Activated CD4-positive, alpha-beta memory T cell treated with anti-CD3 and anti-CD28 coated beads, Interleukin-2, amount 10 ng/mL, durations not matched to agents 7 days and 5 days (primary cell): Measurements from ENCODE around the gene ZNF846. TPM values are rescaled to one million over a fixed set of nuclear protein-coding genes. Genes with fewer than 3 reads are reported as not detected.
"Not testable (repeated sequence)": the region's sequence is repeated elsewhere in the genome, so short reads cannot be mapped to it uniquely, and the experiment has no call there.

Source experiments
- CTCF ChIA-PET: fragments of 350-600 bp; sonication (Branson Sonifier 250); formaldehyde crosslinking; loops from one replicate; lab custom pipeline; 2021; ENCODE audit warnings: antibody characterized with exemption, inconsistent platforms; lab: Charles Lee
- POLR2A ChIA-PET: fragments of 350-600 bp; sonication (Branson Sonifier 250); formaldehyde crosslinking; loops from one replicate; lab custom pipeline; 2021; ENCODE audit warnings: antibody characterized with exemption; lab: Charles Lee
- DNase-seq: peaks from one replicate; pipeline ENCODE4 v3.0.0-alpha.2; 2020
- H3K27ac Mint-ChIP-seq: one replicate; pipeline ENCODE4 v1.8.0; 2021; ENCODE audit warnings: mild to moderate bottlenecking, mixed read lengths
- H3K27me3 Mint-ChIP-seq: one replicate; pipeline ENCODE4 v1.8.0; 2021; ENCODE audit warnings: mixed read lengths
- H3K36me3 Mint-ChIP-seq: one replicate; pipeline ENCODE4 v1.8.0; 2021; ENCODE audit warnings: low read depth, mixed read lengths
- H3K4me1 Mint-ChIP-seq: one replicate; pipeline ENCODE4 v1.8.0; 2021; ENCODE audit warnings: mixed read lengths
- H3K4me3 Mint-ChIP-seq: one replicate; pipeline ENCODE4 v1.8.0; 2021; ENCODE audit warnings: mild to moderate bottlenecking, mixed read lengths
- H3K9me3 Mint-ChIP-seq: one replicate; pipeline ENCODE4 v1.8.0; 2021; ENCODE audit warnings: mixed read lengths
- total RNA-seq, 2 experiments: library from RNA; stranded (reverse); gene quantifications; one replicate each; pipeline ENCODE4 v1.2.3, GENCODE V29; 2021

The ZNF846 gene
- total RNA-seq, 2 experiments from 2014 or later: 6.5 to 6.7 TPM

DNA sequence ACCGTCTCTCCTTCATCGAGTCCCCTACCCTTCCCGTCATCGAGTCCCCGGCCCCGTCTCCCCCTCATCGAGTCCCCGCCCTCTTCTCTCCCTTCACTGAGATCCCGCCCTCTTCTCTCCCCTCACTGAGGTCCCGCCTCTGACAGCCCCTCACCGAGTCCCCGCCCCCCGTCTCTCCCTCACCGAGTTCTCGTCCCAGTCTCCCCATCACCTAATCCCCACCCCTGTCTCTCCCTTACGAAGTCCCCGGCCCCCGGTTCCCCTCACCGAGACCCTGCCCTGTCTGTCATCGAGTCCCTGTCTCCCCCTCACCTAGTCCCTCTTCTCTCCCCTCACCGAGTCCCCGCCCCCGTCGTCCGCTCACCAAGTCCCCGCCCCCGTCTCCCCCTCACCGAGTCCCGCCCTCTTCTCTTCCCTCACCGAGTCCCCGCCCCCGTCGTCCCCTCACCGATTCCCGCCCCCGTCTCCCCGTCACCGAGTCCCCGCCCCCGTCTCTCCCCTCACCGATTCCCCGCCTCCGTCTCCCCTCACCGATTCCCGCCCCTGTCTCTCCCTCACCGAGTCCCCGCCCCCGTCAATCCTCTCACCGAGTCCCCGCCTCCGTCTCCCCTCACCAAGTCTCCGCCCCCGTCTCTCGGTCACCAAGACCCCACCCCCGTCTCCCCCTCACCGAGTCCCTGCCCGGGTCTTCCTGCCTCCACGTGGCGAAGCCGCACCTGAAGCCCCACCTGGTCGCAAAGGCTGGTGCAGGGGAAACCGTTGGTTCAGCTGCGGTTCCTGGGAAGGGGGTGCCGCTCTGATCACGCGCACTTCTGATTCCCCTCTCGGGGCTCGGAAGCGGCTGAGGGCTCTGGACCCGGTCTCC lies 23.9 kb upstream of the ZNF846 start:
- Mint-ChIP-seq H3K4me1 (peaks cover 22% of the 10 kb centered on the region), H3K36me3 (no peaks in the 10 kb centered on the region), H3K4me3 (peak overlapping the region; percentile 79), H3K9me3 (no peaks in the 10 kb centered on the region), H3K27ac (peak overlapping the region; percentile 84), H3K27me3 (no peaks in the 10 kb centered on the region)
- peak; percentile 92 for DNase-seq
- CTCF ChIA-PET: interaction anchor here (1.2 kb wide), 1 partner anchor 167 kb away, joined by 3 read pairs; no protein-coding TSS in a partner anchor
- POLR2A ChIA-PET: interaction anchor here (1.1 to 2.1 kb wide), 3 partner anchors 24 to 42 kb away, joined by 3 to 10 read pairs (median 4); partner anchors contain the start of genes FBXL12, PIN1 and ZNF846

DNA sequence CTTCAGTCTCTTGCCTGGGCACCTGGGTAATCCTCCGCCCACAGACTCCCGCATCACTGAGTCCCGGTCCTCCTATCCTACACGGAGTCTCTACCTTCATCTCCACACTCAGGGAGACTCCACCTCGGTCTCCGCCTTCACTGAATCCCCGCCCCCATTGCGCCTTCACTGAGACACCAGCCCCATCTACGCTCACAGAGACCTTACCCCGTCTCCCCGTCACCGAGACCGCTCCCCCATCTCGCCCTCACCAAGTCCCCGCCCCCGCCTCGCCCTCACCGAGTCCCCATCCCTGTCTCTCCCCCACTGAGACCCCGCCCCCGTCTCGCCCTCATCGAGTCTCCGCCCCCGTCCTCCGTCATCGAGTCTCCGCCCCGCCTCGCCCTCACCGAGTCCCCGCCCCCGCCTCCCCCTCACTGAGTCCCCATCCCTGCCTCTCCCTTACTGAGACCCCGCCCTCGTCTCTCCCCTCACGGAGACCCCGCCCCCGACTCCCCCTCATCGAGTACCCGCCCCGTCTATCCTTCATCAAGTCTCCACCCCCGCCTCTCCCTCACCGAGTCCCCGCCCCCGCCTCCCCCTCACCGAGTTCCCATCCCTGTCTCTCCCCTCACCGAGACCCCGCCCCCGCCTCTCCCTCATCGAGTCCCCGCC lies 23.1 kb upstream of the ZNF846 start:
- ChIA-PET CTCF (no interaction called here), POLR2A (no interaction called here)
- no peaks in the 10 kb centered on the region for H3K27me3 Mint-ChIP-seq
- H3K27ac Mint-ChIP-seq: peak overlapping the region; percentile 84
- H3K4me1 Mint-ChIP-seq: peaks cover 22% of the 10 kb centered on the region
- peak; percentile 92 for DNase-seq
- H3K36me3 Mint-ChIP-seq: no peaks in the 10 kb centered on the region
- H3K9me3 Mint-ChIP-seq: no peaks in the 10 kb centered on the region
- peak overlapping the region; percentile 79 for H3K4me3 Mint-ChIP-seq

DNA sequence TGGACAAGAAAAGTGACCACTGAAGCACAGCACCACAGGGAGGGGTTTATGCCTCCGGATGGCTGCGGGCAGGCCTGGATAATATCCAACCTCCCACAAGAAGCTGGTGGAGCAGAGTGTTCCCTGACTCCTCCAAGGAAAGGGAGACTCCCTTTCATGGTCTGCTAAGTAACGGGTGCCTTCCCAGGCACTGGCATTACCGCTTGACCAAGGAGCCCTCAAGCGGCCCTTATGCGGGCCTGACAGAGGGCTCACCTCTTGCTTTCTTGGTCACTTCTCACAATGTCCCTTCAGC lies 22.5 kb upstream of the ZNF846 start:
- H3K36me3 Mint-ChIP-seq, POLR2A ChIA-PET, CTCF ChIA-PET, H3K9me3 Mint-ChIP-seq, H3K27me3 Mint-ChIP-seq, DNase-seq, H3K27ac Mint-ChIP-seq: not testable (repeated sequence)
- peaks cover 21% of the 10 kb centered on the region for H3K4me1 Mint-ChIP-seq
- H3K4me3 Mint-ChIP-seq: peak overlapping the region; percentile 79

DNA sequence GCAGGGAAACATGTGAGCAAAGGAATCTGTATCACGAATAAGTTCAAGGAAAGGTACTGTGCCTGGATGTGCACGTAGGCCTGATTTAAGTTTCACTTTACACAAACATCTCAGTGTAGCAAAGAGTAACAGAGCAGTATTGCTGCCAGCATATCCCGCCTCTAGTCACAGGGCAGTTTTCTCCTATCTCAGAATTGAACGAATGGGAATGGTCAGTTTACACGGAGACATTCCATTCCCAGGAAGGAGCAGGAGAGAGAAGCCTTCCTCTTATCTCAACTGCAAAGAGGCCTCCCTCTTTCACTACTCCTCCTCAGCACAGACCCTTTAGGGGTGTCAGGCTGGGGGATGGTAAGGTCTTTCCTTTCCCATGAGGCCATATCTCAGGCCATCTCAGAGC lies 21.0 kb upstream of the ZNF846 start:
- H3K27ac Mint-ChIP-seq, POLR2A ChIA-PET, DNase-seq, CTCF ChIA-PET, H3K36me3 Mint-ChIP-seq, H3K4me3 Mint-ChIP-seq, H3K9me3 Mint-ChIP-seq, H3K27me3 Mint-ChIP-seq: not testable (repeated sequence)
- H3K4me1 Mint-ChIP-seq: peaks cover 30% of the 10 kb centered on the region

DNA sequence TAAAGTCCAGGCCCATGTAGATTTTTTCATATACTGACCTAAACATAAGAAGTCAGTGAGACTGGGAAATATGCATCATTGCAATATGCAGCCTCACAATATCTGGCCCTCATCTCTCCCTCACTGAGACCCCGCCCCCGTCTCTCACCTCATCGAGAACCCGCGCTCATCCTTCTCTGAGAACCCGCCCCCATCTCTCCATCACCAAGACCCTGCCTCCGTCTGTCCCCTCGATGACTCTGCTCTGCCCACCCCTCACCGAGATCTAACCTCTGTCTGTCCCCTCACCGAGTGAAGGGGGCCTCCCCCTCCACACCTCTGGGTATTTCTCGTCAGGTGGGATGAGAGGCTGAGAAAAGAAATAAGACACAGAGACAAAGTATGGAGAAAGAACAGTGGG lies 20.5 kb upstream of the ZNF846 start:
- DNase-seq: no peak
- H3K27me3 Mint-ChIP-seq: no peaks in the 10 kb centered on the region
- H3K27ac Mint-ChIP-seq: no peak overlapping the region
- peaks cover 33% of the 10 kb centered on the region for H3K4me1 Mint-ChIP-seq
- H3K4me3 Mint-ChIP-seq: no peak overlapping the region
- ChIA-PET POLR2A (interaction anchor here (0.6 to 1.0 kb wide), 2 partner anchors 20 to 29 kb away, joined by 3 to 4 read pairs; partner anchors contain the start of genes FBXL12 and ZNF846), CTCF (no interaction called here)
- H3K9me3 Mint-ChIP-seq: no peaks in the 10 kb centered on the region
- H3K36me3 Mint-ChIP-seq: no peaks in the 10 kb centered on the region

DNA sequence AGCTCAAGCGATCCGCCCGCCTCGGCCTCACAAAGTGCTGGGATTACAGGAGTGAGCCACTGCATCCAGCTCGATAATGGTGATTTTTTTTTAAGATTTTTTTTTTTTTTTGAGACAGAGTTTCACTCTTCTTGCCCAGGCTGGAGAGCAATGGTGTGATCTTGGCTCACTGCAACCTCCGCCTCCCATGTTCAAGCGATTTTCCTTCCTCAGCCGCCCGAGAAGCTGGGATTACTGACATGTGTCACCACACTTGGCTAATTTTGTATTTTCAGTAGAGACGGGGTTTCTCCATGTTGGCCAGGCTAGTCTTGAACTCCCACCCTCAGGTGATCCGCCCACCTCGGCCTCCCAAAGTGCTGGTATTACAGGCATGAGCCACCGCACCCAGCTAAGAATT lies 20.1 kb upstream of the ZNF846 start:
- POLR2A ChIA-PET: interaction anchor here (0.6 to 1.0 kb wide), 2 partner anchors 19 to 30 kb away, joined by 3 to 4 read pairs; partner anchors contain the start of genes FBXL12 and ZNF846
- H3K9me3 Mint-ChIP-seq: not testable (repeated sequence)

DNA sequence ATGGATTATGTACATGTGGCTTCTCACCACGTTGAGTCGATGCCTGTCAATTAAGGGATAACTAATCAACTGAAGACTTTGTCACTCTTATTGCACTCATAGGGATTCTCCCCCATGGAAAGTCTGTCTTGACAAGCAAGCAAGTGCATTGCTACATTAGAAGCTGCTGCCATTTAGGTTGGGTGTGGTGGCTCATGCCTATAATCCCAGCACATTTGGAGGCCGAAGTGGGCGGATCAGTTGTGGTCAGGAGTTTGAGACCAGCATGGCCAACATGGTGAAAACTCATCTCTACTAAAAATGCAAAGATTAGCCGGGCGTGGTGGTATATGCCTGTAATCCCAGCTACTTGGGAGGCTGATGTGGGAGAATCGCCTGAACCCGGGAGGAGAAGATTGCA lies 18.3 kb upstream of the ZNF846 start:
- POLR2A ChIA-PET: interaction anchor here (1.1 kb wide), 1 partner anchor 19 kb away, joined by 4 read pairs; the partner anchor contains the start of gene ZNF846
- no peak for DNase-seq
- CTCF ChIA-PET: no interaction called here
- H3K27ac Mint-ChIP-seq: peak overlapping the region; percentile 47
- peaks cover 31% of the 10 kb centered on the region for H3K4me1 Mint-ChIP-seq
- peak overlapping the region; percentile 56 for H3K4me3 Mint-ChIP-seq
- peaks cover 2% of the 10 kb centered on the region for H3K9me3 Mint-ChIP-seq
- H3K36me3 Mint-ChIP-seq: no peaks in the 10 kb centered on the region
- H3K27me3 Mint-ChIP-seq: no peaks in the 10 kb centered on the region

More for the DNA sequence above, 20.1 kb upstream of the ZNF846 start:
- H3K27ac Mint-ChIP-seq, H3K36me3 Mint-ChIP-seq, H3K27me3 Mint-ChIP-seq, DNase-seq, H3K4me3 Mint-ChIP-seq, CTCF ChIA-PET: not testable (repeated sequence)
- peaks cover 35% of the 10 kb centered on the region for H3K4me1 Mint-ChIP-seq

DNA sequence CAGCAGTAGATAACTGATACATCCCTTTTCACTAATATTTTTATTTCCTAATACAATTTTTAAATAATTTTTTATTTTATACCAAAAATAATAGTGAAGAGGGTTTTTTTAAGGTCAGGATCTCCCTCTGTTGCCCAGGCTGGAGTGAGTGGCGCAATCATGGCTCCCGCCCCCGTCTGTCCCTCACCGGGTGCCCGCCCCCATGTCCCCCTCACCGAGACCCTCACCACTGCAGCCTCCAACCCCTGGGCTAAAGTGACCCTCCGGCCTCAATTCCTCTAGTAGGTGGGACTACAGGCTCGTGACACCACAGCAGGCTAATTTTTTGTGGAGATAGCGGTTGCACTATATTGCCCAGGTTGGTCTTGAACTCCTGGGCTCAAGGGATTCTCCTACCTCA lies 17.8 kb upstream of the ZNF846 start:
- peak overlapping the region; percentile 84 for H3K4me3 Mint-ChIP-seq
- no peak for DNase-seq
- H3K36me3 Mint-ChIP-seq: no peaks in the 10 kb centered on the region
- peaks cover 29% of the 10 kb centered on the region for H3K4me1 Mint-ChIP-seq
- H3K27ac Mint-ChIP-seq: peak overlapping the region; percentile 84
- ChIA-PET CTCF (no interaction called here), POLR2A (no interaction called here)
- H3K27me3 Mint-ChIP-seq: no peaks in the 10 kb centered on the region
- peaks cover 2% of the 10 kb centered on the region for H3K9me3 Mint-ChIP-seq

DNA sequence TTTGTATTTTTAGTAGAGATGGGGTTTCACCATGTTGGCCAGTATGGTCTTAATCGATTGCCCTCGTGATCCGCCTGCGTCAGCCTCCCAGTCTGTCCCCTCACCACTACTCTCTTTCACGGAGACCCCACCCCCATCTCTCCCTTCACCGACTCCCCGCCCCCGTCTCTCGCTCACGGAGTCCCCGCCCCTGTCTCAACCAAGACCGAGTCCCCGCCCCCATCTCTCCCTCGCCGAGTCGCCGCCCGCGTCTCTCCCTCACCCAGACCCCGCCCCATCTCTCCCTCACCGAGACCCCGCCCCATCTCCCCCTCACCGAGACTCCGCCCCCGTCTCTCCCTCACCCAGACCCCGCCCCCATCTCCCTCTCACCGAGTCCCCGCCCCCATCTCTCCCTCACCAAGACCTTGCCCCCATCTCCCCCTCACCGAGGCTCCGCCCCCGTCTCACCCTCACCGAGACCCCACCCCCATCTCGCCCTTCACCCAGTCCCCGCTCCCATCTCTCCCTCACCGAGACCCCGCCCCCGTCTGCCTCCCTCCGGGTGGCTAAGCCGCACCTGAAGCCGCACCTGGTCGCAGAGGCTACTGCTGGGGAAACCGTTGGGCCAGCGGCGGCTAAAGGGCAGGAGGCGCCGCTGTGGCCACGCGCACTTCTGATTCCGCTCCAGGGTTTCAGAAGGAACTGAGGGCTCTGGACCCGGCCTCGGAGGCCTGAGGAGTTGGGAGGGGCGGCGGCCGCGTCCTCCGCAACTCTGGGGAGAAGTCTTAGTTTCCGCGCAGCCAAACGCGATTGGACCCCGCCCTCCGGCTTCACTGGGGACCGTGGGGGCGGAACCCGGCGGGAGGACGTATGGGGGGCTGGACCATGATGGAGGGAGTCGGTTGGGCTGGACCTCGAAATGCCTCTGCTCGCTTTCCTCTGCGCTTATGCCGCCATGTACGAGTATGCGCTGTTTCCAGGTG lies 17.1 kb upstream of the ZNF846 start:
- Mint-ChIP-seq H3K36me3 (no peaks in the 10 kb centered on the region), H3K27ac (peak overlapping the region; percentile 84), H3K27me3 (no peaks in the 10 kb centered on the region), H3K9me3 (peaks cover 2% of the 10 kb centered on the region), H3K4me1 (peaks cover 26% of the 10 kb centered on the region), H3K4me3 (peak overlapping the region; percentile 84)
- CTCF ChIA-PET: no interaction called here
- peak; percentile 96 for DNase-seq
- POLR2A ChIA-PET: no interaction called here

DNA sequence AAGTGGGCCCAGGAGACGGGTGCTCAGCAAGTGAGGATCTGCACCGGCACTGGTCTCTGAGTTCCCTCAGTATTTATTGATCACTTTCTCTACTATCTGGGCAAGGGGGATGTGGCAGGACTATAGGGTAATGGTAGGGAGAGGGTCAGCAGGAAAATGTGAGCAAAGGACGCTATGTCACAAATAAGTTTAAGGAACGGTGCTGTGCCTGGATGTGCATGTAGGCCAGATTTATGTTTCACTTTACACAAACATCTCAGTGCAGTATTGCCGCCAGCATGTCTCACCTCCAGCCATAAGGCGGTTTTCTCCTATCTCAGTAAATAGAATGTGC lies 15.6 kb upstream of the ZNF846 start:
- DNase-seq, H3K4me3 Mint-ChIP-seq, POLR2A ChIA-PET, H3K27me3 Mint-ChIP-seq, H3K9me3 Mint-ChIP-seq, H3K36me3 Mint-ChIP-seq, H3K27ac Mint-ChIP-seq, CTCF ChIA-PET: not testable (repeated sequence)
- H3K4me1 Mint-ChIP-seq: peaks cover 21% of the 10 kb centered on the region

DNA sequence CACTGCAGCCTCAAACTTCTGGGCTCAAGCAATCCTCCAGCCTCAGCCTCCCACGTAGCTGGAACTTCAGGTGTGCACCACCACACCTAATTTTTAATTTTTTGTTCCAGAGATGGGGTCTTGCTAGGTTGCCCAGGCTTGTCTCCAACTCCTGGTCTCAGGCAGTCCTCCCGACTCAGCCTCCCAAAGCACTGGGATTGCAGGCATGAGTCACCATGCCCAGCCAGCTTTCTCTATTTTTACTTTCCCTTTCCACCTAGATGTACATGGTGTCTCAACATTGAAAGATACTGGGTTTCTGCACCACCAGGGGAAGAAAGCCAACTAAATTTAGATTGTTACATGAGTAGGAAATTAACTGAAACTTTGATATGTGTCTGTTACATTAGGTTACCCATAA lies 13.8 kb upstream of the ZNF846 start:
- Mint-ChIP-seq H3K36me3 (no peaks in the 10 kb centered on the region), H3K27me3 (no peaks in the 10 kb centered on the region), H3K27ac (no peak overlapping the region), H3K9me3 (peaks cover 9% of the 10 kb centered on the region), H3K4me1 (peaks cover 21% of the 10 kb centered on the region), H3K4me3 (no peak overlapping the region)
- ChIA-PET POLR2A (no interaction called here), CTCF (no interaction called here)
- DNase-seq: no peak

DNA sequence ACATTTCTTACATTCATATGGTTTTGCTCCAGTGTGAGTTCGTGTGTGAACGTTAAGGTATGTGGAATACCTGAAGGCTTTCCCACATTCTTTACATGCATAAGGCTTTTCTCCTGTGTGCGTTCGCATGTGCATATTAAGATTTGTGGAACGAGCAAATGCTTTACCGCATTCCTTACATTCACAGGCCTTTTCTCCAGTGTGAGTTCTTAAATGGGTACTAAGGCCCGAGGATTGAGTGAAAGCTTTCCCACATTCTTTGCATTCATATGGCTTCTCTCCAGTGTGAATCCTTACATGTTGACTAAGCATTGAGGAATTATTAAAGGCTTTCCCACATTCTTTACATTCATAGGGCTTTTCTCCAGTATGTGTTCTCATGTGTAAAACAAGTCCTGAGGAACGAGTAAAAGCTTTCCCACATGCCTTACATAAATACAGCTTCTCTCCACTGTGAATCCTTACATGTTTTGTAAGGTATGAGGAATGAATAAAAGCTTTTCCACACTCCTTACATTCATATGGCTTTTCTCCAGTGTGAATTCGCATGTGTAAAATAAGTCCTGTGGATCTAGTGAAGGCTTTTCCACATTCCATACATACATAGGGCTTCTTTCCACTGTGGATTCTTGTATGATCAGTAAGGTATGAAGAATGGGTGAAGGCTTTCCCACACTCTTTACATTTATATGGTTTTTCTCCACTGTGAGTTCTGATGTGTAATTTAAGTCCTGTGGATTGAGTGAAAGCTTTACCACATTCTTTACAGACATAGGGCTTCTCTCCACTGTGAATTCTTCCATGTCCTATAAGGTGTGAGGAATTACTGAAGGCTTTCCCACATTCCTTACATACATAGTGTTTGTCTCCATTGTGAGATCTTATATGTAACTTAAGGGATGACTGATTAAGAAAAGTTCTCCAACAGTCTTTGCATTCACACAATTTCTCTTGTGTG lies 10.7 kb downstream of the ZNF846 start:
- DNase-seq: no peak
- POLR2A ChIA-PET: interaction anchor here (1.1 kb wide), 1 partner anchor 11 kb away, joined by 3 read pairs; the partner anchor contains the start of gene ZNF846
- Mint-ChIP-seq H3K4me1 (no peaks in the 10 kb centered on the region), H3K4me3 (no peak overlapping the region), H3K36me3 (peaks cover 37% of the 10 kb centered on the region), H3K27ac (no peak overlapping the region), H3K9me3 (peaks cover 50% of the 10 kb centered on the region), H3K27me3 (no peaks in the 10 kb centered on the region)
- CTCF ChIA-PET: no interaction called here
